HepG2 (cell line): ENCODE data around the gene GDNF. TPM values are rescaled to one million over a fixed set of nuclear protein-coding genes. Genes with fewer than 3 reads are reported as not detected.
A peak's percentile ranks its signal among the peaks of the same experiment; 100 is the strongest.

ENCODE experiments used
- ARNTL ChIP-seq: sonication (generic); formaldehyde crosslinking; IDR thresholded peaks from 2 replicates; pipeline ENCODE4 v1.4.0; 2020; ENCODE audit warnings: mild to moderate bottlenecking, missing genetic modification reagents
- DDIT3 ChIP-seq: sonication (generic); formaldehyde crosslinking; IDR thresholded peaks from 2 replicates; pipeline ENCODE4 v1.4.0; 2020; ENCODE audit warnings: mild to moderate bottlenecking, missing genetic modification reagents
- E2F2 ChIP-seq: sonication (generic); formaldehyde crosslinking; IDR thresholded peaks from 2 replicates; pipeline ENCODE4 v1.4.0; 2020; ENCODE audit warnings: missing genetic modification reagents, borderline replicate concordance
- ETV6 ChIP-seq: sonication (generic); formaldehyde crosslinking; conservative IDR thresholded peaks from 2 replicates; pipeline ENCODE4 v1.4.0; 2020; ENCODE audit warnings: missing genetic modification reagents
- GATA4 ChIP-seq: sonication (generic); IDR thresholded peaks from 2 replicates; pipeline ENCODE4 v1.6.1; 2016; ENCODE audit warnings: antibody characterized with exemption, low read depth, borderline replicate concordance
- GLI4 ChIP-seq: sonication (generic); formaldehyde crosslinking; IDR thresholded peaks from 2 replicates; pipeline ENCODE4 v1.5.1; 2020; ENCODE audit warnings: missing genetic modification reagents, mild to moderate bottlenecking, moderate library complexity, borderline replicate concordance
- KAT8 ChIP-seq: IDR thresholded peaks from 2 replicates; pipeline ENCODE4 v1.6.1; 2016; ENCODE audit warnings: missing genetic modification reagents, missing compliant biosample characterization
- KLF12 ChIP-seq: sonication (generic); formaldehyde crosslinking; IDR thresholded peaks from 2 replicates; pipeline ENCODE4 v1.4.0; 2020; ENCODE audit warnings: missing genetic modification reagents, borderline replicate concordance
- LCORL ChIP-seq, 2 experiments: fragments of 450-650 bp in 1 of 2; sonication (generic) in 1 of 2; formaldehyde crosslinking in 1 of 2; IDR thresholded peaks; 2 replicates each; pipeline versions ENCODE4 v1.5.0 to v1.6.1; 2017 to 2020; ENCODE audit warnings: antibody characterized with exemption in 1 of 2, missing genetic modification reagents in 1 of 2
- POLR2G ChIP-seq: fragments of 200-400 bp; formaldehyde crosslinking; IDR thresholded peaks from 2 replicates; pipeline ENCODE4 v1.6.1; 2018; ENCODE audit warnings: mild to moderate bottlenecking, low read depth, low read length, moderate library complexity
- PREB ChIP-seq: sonication (generic); formaldehyde crosslinking; IDR thresholded peaks from 2 replicates; pipeline ENCODE4 v1.4.0; 2020; ENCODE audit warnings: missing genetic modification reagents
- SALL2 ChIP-seq: sonication (generic); formaldehyde crosslinking; IDR thresholded peaks from 2 replicates; pipeline ENCODE4 v1.8.1; 2023; ENCODE audit warnings: mild to moderate bottlenecking, missing genetic modification reagents, inconsistent platforms
- TFE3 ChIP-seq: IDR thresholded peaks from 2 replicates; pipeline ENCODE4 v1.6.1; 2016
- WIZ ChIP-seq: sonication (generic); formaldehyde crosslinking; IDR thresholded peaks from 2 replicates; pipeline ENCODE4 v1.5.1; 2020; ENCODE audit warnings: mild to moderate bottlenecking, missing genetic modification reagents
- ZBTB49 ChIP-seq: sonication (generic); formaldehyde crosslinking; IDR thresholded peaks from 2 replicates; pipeline ENCODE4 v1.4.0; 2020; ENCODE audit warnings: missing genetic modification reagents, borderline replicate concordance
- ZNF205 ChIP-seq: IDR thresholded peaks from 2 replicates; pipeline ENCODE4 v1.6.1; 2018; ENCODE audit warnings: missing biosample characterization, missing genetic modification reagents
- ZNF333 ChIP-seq: sonication (generic); formaldehyde crosslinking; IDR thresholded peaks from 2 replicates; pipeline ENCODE4 v1.4.0; 2020; ENCODE audit warnings: mild to moderate bottlenecking, missing genetic modification reagents, borderline replicate concordance
- ZNF547 ChIP-seq: sonication (generic); formaldehyde crosslinking; IDR thresholded peaks from 2 replicates; pipeline ENCODE4 v1.5.1; 2020; ENCODE audit warnings: mild to moderate bottlenecking, missing genetic modification reagents
- ZNF749 ChIP-seq: sonication (generic); formaldehyde crosslinking; IDR thresholded peaks from 2 replicates; pipeline ENCODE4 v1.8.0; 2022; ENCODE audit warnings: mild to moderate bottlenecking, missing genetic modification reagents, moderate library complexity, borderline replicate concordance
- ZNF761 ChIP-seq: sonication (generic); formaldehyde crosslinking; conservative IDR thresholded peaks from 2 replicates; pipeline ENCODE4 v1.4.0; 2020; ENCODE audit warnings: mild to moderate bottlenecking, missing genetic modification reagents
- ZSCAN21 ChIP-seq: sonication (generic); formaldehyde crosslinking; IDR thresholded peaks from 2 replicates; pipeline ENCODE4 v1.8.0; 2022; ENCODE audit warnings: mild to moderate bottlenecking, missing genetic modification reagents, moderate library complexity, borderline replicate concordance
- ZSCAN29 ChIP-seq: sonication (generic); formaldehyde crosslinking; conservative IDR thresholded peaks from 2 replicates; pipeline ENCODE4 v1.4.0; 2020; ENCODE audit warnings: mild to moderate bottlenecking, missing genetic modification reagents
- polyA plus RNA-seq, 8 experiments: library from polyadenylated mRNA; depleted of rRNA in 3 of 8; stranded (reverse) in 7 of 8; unstranded in 1 of 8; fragments of >200 nt; fragmentation: Illumina TruSeq in 4 of 8; extraction: Trizol in 4 of 8; gene quantifications; 2 replicates each; pipeline versions ENCODE4 v1.2.1 to v1.2.3, GENCODE V29; 2011 to 2016; ENCODE audit warnings: low read depth in 4 of 8, missing spikeins in 1 of 8, mixed read lengths in 1 of 8; ENCODE audit not compliant: insufficient read depth in 1 of 8
- total RNA-seq, 5 experiments: library from RNA; depleted of rRNA; stranded (reverse); fragments of >200 nt; fragmentation: Illumina TruSeq; extraction: Trizol; gene quantifications; 2 replicates each; pipeline ENCODE4 v1.2.3, GENCODE V29; 2016; ENCODE audit warnings: low read depth in 1 of 5

Gene GDNF
- total and polyA plus RNA-seq, 2 of the 13 experiments (the other 11 are each of a cell fraction or from before 2014, with no cell fraction given): 0.24 to 0.46 TPM

GRCh38 chr5:37840053-37841034 lies 503 bp upstream of the GDNF start (continued):
- TF ChIP-seq E2F2 (CRISPR knock-in tag) (peak; percentile 38; the same call in 1 of the 2 replicates), ARNTL (no peak), ZNF547 (CRISPR knock-in tag) (peak; percentile 45; the same call in 1 of the 2 replicates), ETV6 (CRISPR knock-in tag) (no peak), ZNF749 (CRISPR knock-in tag) (peak; percentile 74; the same call in 1 of the 2 replicates), POLR2G (peak; percentile 45; the same call in 1 of the 2 replicates), WIZ (CRISPR knock-in tag) (no peak), KAT8 (CRISPR knock-in tag) (peak; percentile 34; the same call in 1 of the 2 replicates), TFE3 (peak; percentile 26; the same call in 1 of the 2 replicates), GLI4 (CRISPR knock-in tag) (no peak), GATA4 (no peak), ZBTB49 (CRISPR knock-in tag) (no peak), ZSCAN21 (CRISPR knock-in tag) (peak; percentile 66), ZNF333 (CRISPR knock-in tag) (no peak), DDIT3 (CRISPR knock-in tag) (no peak), ZNF761 (no peak; the same call in 1 of the 2 replicates), PREB (CRISPR knock-in tag) (0 out of 2 replicates have a peak, but pooled peaks have one; percentile 52), KLF12 (CRISPR knock-in tag) (no peak), ZNF205 (CRISPR knock-in tag) (no peak), SALL2 (CRISPR knock-in tag) (0 out of 2 replicates have a peak, but pooled peaks have one; percentile 35), LCORL (IDR thresholded peaks at IDR 0.05) (no peak), LCORL (CRISPR knock-in tag; IDR thresholded peaks at IDR 0.05) (no peak), ZSCAN29 (CRISPR knock-in tag) (no peak)
